Measurements from ENCODE around the gene KCNIP4. TPM values are rescaled to one million over a fixed set of nuclear protein-coding genes. Genes with fewer than 3 reads are reported as not detected.

The KCNIP4 gene
- total RNA-seq, 1 donor from 2014 or later: 0.53 TPM

GRCh38 chr4:21962691-21963090 is 14.1 kb upstream of the KCNIP4 start:
- DNase-seq (ENCODE audit: low read depth) (no peak), FAIRE-seq (no peak)
- no peak overlapping the region for H3K4me3 ChIP-seq (ENCODE audit: low read depth, low read length)
- H3K27me3 ChIP-seq (ENCODE audit: control insufficient read depth, insufficient read depth, low read length): no peaks in the 10 kb centered on the region
- TF ChIP-seq, protein P1, sequence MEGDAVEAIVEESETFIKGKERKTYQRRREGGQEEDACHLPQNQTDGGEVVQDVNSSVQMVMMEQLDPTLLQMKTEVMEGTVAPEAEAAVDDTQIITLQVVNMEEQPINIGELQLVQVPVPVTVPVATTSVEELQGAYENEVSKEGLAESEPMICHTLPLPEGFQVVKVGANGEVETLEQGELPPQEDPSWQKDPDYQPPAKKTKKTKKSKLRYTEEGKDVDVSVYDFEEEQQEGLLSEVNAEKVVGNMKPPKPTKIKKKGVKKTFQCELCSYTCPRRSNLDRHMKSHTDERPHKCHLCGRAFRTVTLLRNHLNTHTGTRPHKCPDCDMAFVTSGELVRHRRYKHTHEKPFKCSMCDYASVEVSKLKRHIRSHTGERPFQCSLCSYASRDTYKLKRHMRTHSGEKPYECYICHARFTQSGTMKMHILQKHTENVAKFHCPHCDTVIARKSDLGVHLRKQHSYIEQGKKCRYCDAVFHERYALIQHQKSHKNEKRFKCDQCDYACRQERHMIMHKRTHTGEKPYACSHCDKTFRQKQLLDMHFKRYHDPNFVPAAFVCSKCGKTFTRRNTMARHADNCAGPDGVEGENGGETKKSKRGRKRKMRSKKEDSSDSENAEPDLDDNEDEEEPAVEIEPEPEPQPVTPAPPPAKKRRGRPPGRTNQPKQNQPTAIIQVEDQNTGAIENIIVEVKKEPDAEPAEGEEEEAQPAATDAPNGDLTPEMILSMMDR (IDR thresholded peaks at IDR 0.05; ENCODE audit: insufficient read depth, low read length, severe bottlenecking): no peak
- no peaks in the 10 kb centered on the region for H3K36me3 ChIP-seq (ENCODE audit: control insufficient read depth, insufficient read depth, low read length)

GRCh38 chr4:21960793-21961192 is 12.2 kb upstream of the KCNIP4 start:
- no peak for FAIRE-seq

GRCh38 chr4:21954916-21955315 is 6.3 kb upstream of the KCNIP4 start:
- no peaks in the 10 kb centered on the region for H3K36me3 ChIP-seq (ENCODE audit: control insufficient read depth, insufficient read depth, low read length)
- H3K27me3 ChIP-seq (ENCODE audit: control insufficient read depth, insufficient read depth, low read length): no peaks in the 10 kb centered on the region
- TF ChIP-seq, protein P1 (IDR thresholded peaks at IDR 0.05; ENCODE audit: insufficient read depth, low read length, severe bottlenecking): no peak
- FAIRE-seq: no peak
- no peak for DNase-seq (ENCODE audit: low read depth)
- no peak overlapping the region for H3K4me3 ChIP-seq (ENCODE audit: low read depth, low read length)

More at GRCh38 chr4:21960793-21961192, 12.2 kb upstream of the KCNIP4 start:
- no peak for DNase-seq (ENCODE audit: low read depth)
- H3K36me3 ChIP-seq (ENCODE audit: control insufficient read depth, insufficient read depth, low read length): no peaks in the 10 kb centered on the region
- H3K27me3 ChIP-seq (ENCODE audit: control insufficient read depth, insufficient read depth, low read length): no peaks in the 10 kb centered on the region
- TF ChIP-seq, protein P1 (IDR thresholded peaks at IDR 0.05; ENCODE audit: insufficient read depth, low read length, severe bottlenecking): no peak
- no peak overlapping the region for H3K4me3 ChIP-seq (ENCODE audit: low read depth, low read length)

GRCh38 chr4:21953653-21954052 is 5.1 kb upstream of the KCNIP4 start:
- H3K36me3 ChIP-seq (ENCODE audit: control insufficient read depth, insufficient read depth, low read length): no peaks in the 10 kb centered on the region
- no peak for DNase-seq (ENCODE audit: low read depth)
- no peak overlapping the region for H3K4me3 ChIP-seq (ENCODE audit: low read depth, low read length)
- H3K27me3 ChIP-seq (ENCODE audit: control insufficient read depth, insufficient read depth, low read length): no peaks in the 10 kb centered on the region
- no peak for FAIRE-seq
- TF ChIP-seq, protein P1 (IDR thresholded peaks at IDR 0.05; ENCODE audit: insufficient read depth, low read length, severe bottlenecking): no peak

- TF ChIP-seq, protein P1 (IDR thresholded peaks at IDR 0.05; ENCODE audit: insufficient read depth, low read length, severe bottlenecking): no peak
- FAIRE-seq: no peak
- no peaks in the 10 kb centered on the region for H3K36me3 ChIP-seq (ENCODE audit: control insufficient read depth, insufficient read depth, low read length)
- H3K27me3 ChIP-seq (ENCODE audit: control insufficient read depth, insufficient read depth, low read length): peaks cover 2% of the 10 kb centered on the region
- no peak overlapping the region for H3K4me3 ChIP-seq (ENCODE audit: low read depth, low read length)
- no peak for DNase-seq (ENCODE audit: low read depth)
Measured at GRCh38 chr4:21952549-21952948, 4.0 kb upstream of the KCNIP4 start.

GRCh38 chr4:21949073-21949457 is 493 bp upstream of the KCNIP4 start:
- FAIRE-seq (no peak), DNase-seq (ENCODE audit: low read depth) (no peak)
- no peak overlapping the region for H3K4me3 ChIP-seq (ENCODE audit: low read depth, low read length)
- peaks cover 4% of the 10 kb centered on the region for H3K27me3 ChIP-seq (ENCODE audit: control insufficient read depth, insufficient read depth, low read length)
- TF ChIP-seq, protein P1 (IDR thresholded peaks at IDR 0.05; ENCODE audit: insufficient read depth, low read length, severe bottlenecking): no peak
- no peaks in the 10 kb centered on the region for H3K36me3 ChIP-seq (ENCODE audit: control insufficient read depth, insufficient read depth, low read length)

Data from bronchial epithelial cell (primary cell).